ENCODE results near the gene CUBN. TPM values are rescaled to one million over a fixed set of nuclear protein-coding genes. Genes with fewer than 3 reads are reported as not detected.

The CUBN gene
- polyA plus RNA-seq, 2 of the 4 experiments (the other 2 are of a cell fraction): 0.08 to 0.28 TPM

DNA sequence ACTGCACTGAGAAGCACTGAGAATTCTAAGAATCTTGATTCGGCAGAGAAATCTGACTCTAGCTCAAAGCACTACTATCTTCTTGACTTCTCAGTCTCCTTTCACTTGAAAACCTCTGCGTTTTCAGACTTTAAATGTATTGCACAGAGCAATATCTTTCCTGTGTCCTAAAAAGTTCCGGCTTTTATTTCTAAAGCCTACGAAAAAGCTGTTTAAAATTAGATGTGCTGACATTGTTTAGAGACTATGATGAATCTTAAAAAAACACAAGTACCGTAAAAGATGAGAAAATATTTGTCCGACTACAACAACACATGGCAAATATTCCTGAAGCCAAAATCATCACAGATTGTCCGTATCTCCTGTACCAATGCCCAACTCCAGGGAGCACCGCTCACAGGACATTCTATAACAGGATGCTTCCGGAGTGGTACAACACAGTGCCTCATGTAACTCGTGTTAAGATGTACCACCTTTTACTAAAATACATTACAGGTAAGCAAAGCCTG, 136.9 kb downstream of the CUBN start:
- CTCF ChIA-PET: no interaction called here
- no peak for FAIRE-seq
- 66% methylated on average over 10 of the region's 10 CpGs for WGBS (ENCODE audit: missing lambda C conversion rate)

GRCh38 chr10:16991011-16991410, 138.6 kb downstream of the CUBN start:
- ATAC-seq (no peak), DNase-seq (ENCODE audit: low read depth in 1 of 2, low spot score in 1 of 2) (no peak), FAIRE-seq (no peak)
- POLR2A ChIA-PET: no interaction called here
- no peak for TF ChIP-seq CHD4 (IDR thresholded peaks at IDR 0.05; ENCODE audit: borderline replicate concordance)
- no peak for TF ChIP-seq JUNB (IDR thresholded peaks at IDR 0.05)
- TF ChIP-seq ELK1 (IDR thresholded peaks at IDR 0.05; ENCODE audit: low read depth, low read length): no peak
- no peak for TF ChIP-seq HDAC2 (IDR thresholded peaks at IDR 0.05)
- TF ChIP-seq ZNF302 (CRISPR knock-in tag; IDR thresholded peaks at IDR 0.05): no peak
- no peak for TF ChIP-seq RFX5 (IDR thresholded peaks at IDR 0.05)
- no peak for TF ChIP-seq FOXS1 (CRISPR knock-in tag; IDR thresholded peaks at IDR 0.05)
- TF ChIP-seq RAD21 (conservative IDR thresholded peaks at IDR 0.05 in 1 of 2, IDR thresholded peaks at IDR 0.05 in 1 of 2): no peak
- no peak for TF ChIP-seq CBX8 (IDR thresholded peaks at IDR 0.05)
- no peak for TF ChIP-seq ESRRA (IDR thresholded peaks at IDR 0.05; ENCODE audit: borderline replicate concordance, low read length)
- TF ChIP-seq SREBF2 (IDR thresholded peaks at IDR 0.05): no peak
- no peak for TF ChIP-seq POLR2AphosphoS2 (conservative IDR thresholded peaks at IDR 0.05; ENCODE audit: low read length)
- TF ChIP-seq KDM1A (IDR thresholded peaks at IDR 0.05; ENCODE audit: low read depth): no peak
- TF ChIP-seq RARB (CRISPR knock-in tag; IDR thresholded peaks at IDR 0.05): no peak
- no peak for TF ChIP-seq RNF2 (IDR thresholded peaks at IDR 0.05; ENCODE audit: borderline replicate concordance, low read depth)
- TF ChIP-seq CEBPB (IDR thresholded peaks at IDR 0.05): no peak
- no peak for TF ChIP-seq GATA3 (IDR thresholded peaks at IDR 0.05; ENCODE audit: borderline replicate concordance)
- TF ChIP-seq, protein P1, sequence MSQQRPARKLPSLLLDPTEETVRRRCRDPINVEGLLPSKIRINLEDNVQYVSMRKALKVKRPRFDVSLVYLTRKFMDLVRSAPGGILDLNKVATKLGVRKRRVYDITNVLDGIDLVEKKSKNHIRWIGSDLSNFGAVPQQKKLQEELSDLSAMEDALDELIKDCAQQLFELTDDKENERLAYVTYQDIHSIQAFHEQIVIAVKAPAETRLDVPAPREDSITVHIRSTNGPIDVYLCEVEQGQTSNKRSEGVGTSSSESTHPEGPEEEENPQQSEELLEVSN (IDR thresholded peaks at IDR 0.05; ENCODE audit: borderline replicate concordance, low read depth): no peak
- no peak for TF ChIP-seq NFE2L2 (conservative IDR thresholded peaks at IDR 0.05; ENCODE audit: low read length)
- no peak for TF ChIP-seq EHF (CRISPR knock-in tag; IDR thresholded peaks at IDR 0.05)
- Histone ChIP-seq H3K27ac (no peak overlapping the region), H3K9me3 (no peaks in the 10 kb centered on the region), H3K4me3 (no peak overlapping the region), H3K4me2 (no peak overlapping the region), H3K4me1 (no peaks in the 10 kb centered on the region)
- CTCF ChIA-PET: interaction anchor here (1.1 kb wide), 1 partner anchor 17 kb away, joined by 3 read pairs; no protein-coding TSS in a partner anchor
- WGBS (ENCODE audit: missing lambda C conversion rate): 72% methylated on average over 2 of the region's 2 CpGs

More for the DNA sequence above, 136.9 kb downstream of the CUBN start:
- TF ChIP-seq, protein P2, sequence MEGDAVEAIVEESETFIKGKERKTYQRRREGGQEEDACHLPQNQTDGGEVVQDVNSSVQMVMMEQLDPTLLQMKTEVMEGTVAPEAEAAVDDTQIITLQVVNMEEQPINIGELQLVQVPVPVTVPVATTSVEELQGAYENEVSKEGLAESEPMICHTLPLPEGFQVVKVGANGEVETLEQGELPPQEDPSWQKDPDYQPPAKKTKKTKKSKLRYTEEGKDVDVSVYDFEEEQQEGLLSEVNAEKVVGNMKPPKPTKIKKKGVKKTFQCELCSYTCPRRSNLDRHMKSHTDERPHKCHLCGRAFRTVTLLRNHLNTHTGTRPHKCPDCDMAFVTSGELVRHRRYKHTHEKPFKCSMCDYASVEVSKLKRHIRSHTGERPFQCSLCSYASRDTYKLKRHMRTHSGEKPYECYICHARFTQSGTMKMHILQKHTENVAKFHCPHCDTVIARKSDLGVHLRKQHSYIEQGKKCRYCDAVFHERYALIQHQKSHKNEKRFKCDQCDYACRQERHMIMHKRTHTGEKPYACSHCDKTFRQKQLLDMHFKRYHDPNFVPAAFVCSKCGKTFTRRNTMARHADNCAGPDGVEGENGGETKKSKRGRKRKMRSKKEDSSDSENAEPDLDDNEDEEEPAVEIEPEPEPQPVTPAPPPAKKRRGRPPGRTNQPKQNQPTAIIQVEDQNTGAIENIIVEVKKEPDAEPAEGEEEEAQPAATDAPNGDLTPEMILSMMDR (IDR thresholded peaks at IDR 0.05): no peak
- TF ChIP-seq ZC3H11A (IDR thresholded peaks at IDR 0.05): no peak
- TF ChIP-seq HOXB13 (CRISPR knock-in tag; IDR thresholded peaks at IDR 0.05; ENCODE audit: low read depth): no peak
- no peak for TF ChIP-seq BHLHE40 (IDR thresholded peaks at IDR 0.05; ENCODE audit: low read depth, low read length)
- TF ChIP-seq PHF8 (IDR thresholded peaks at IDR 0.05; ENCODE audit: borderline replicate concordance, low read depth): no peak
- no peak for TF ChIP-seq NPAS2 (CRISPR knock-in tag; IDR thresholded peaks at IDR 0.05; ENCODE audit: borderline replicate concordance)
- no peak for TF ChIP-seq RCOR1 (IDR thresholded peaks at IDR 0.05; ENCODE audit: low read depth, low read length)
- TF ChIP-seq, protein P3, sequence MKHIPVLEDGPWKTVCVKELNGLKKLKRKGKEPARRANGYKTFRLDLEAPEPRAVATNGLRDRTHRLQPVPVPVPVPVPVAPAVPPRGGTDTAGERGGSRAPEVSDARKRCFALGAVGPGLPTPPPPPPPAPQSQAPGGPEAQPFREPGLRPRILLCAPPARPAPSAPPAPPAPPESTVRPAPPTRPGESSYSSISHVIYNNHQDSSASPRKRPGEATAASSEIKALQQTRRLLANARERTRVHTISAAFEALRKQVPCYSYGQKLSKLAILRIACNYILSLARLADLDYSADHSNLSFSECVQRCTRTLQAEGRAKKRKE (CRISPR knock-in tag; IDR thresholded peaks at IDR 0.05; ENCODE audit: low read depth): no peak
- no peak for TF ChIP-seq CHD2 (IDR thresholded peaks at IDR 0.05; ENCODE audit: low read length, partially characterized antibody)
- no peaks in the 10 kb centered on the region for H3K4me1 ChIP-seq
- H3K9me3 ChIP-seq: no peaks in the 10 kb centered on the region
- H3K4me2 ChIP-seq: no peak overlapping the region
- ATAC-seq (no peak), DNase-seq (ENCODE audit: low read depth in 1 of 2, low spot score in 1 of 2) (no peak)
- no peak overlapping the region for H3K27ac ChIP-seq
- POLR2A ChIA-PET: no interaction called here
- no peak overlapping the region for H3K4me3 ChIP-seq
